Mesothelial cell of epicardium (in vitro differentiated cells): Measurements from ENCODE around the gene MAT2A. TPM values are rescaled to one million over a fixed set of nuclear protein-coding genes. Genes with fewer than 3 reads are reported as not detected.
"Not testable (repeated sequence)": the region's sequence is repeated elsewhere in the genome, so short reads cannot be mapped to it uniquely, and the experiment has no call there.

Experiments
- DNase-seq, 2 experiments: peaks; one replicate each; pipeline ENCODE4 v3.0.0; 2021; ENCODE audit warnings: low spot score in 2 of 2; ENCODE audit not compliant: unreplicated experiment in 2 of 2
- H3K27ac Mint-ChIP-seq: 2 replicates; pipeline ENCODE4 v1.8.0; 2021; ENCODE audit warnings: mixed read lengths
- H3K27me3 Mint-ChIP-seq: 2 replicates; pipeline ENCODE4 v1.8.0; 2021; ENCODE audit warnings: low read depth, mixed read lengths
- H3K36me3 Mint-ChIP-seq: 2 replicates; pipeline ENCODE4 v1.8.0; 2021; ENCODE audit warnings: mixed read lengths
- H3K4me1 Mint-ChIP-seq: 2 replicates; pipeline ENCODE4 v1.8.0; 2021; ENCODE audit warnings: mixed read lengths
- H3K4me3 Mint-ChIP-seq: 2 replicates; pipeline ENCODE4 v1.8.0; 2021; ENCODE audit warnings: mild to moderate bottlenecking, moderate library complexity, mixed read lengths
- H3K9me3 Mint-ChIP-seq: 2 replicates; pipeline ENCODE4 v1.8.0; 2021; ENCODE audit warnings: mixed read lengths
- CTCF ChIP-seq: fragments of 200-600 bp; sonication (generic); IDR thresholded peaks from one replicate; pipeline ENCODE4 v1.5.0; 2021; ENCODE audit warnings: antibody characterized with exemption; ENCODE audit not compliant: unreplicated experiment
- total RNA-seq: library from RNA; stranded (reverse); gene quantifications from 3 replicates; pipeline ENCODE4 v1.2.1, GENCODE V29; 2021

The MAT2A gene
- total RNA-seq, 1 donor from 2014 or later: 274 TPM

DNA sequence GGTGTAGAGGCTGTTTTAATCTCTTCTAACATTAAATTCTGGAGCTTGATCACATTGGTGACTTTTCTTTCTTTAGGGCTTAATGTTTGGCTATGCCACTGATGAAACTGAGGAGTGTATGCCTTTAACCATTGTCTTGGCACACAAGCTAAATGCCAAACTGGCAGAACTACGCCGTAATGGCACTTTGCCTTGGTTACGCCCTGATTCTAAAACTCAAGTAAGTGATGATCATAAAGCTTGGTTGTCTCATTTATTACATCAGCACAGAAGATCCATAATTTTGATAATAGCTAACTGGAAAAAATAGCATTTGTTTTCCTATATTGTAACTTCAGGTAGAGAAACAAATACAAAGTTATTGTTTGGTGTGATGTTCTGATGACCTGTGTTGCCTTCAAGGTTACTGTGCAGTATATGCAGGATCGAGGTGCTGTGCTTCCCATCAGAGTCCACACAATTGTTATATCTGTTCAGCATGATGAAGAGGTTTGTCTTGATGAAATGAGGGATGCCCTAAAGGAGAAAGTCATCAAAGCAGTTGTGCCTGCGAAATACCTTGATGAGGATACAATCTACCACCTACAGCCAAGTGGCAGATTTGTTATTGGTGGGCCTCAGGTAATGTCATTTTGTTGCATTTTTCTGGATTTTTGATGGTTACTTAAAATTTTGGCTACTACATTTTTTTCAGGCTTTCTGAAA is 2.9 kb downstream of the MAT2A start:
- H3K9me3 Mint-ChIP-seq: no peaks in the 10 kb centered on the region
- peaks cover 52% of the 10 kb centered on the region for H3K4me1 Mint-ChIP-seq
- H3K27me3 Mint-ChIP-seq: no peaks in the 10 kb centered on the region
- H3K36me3 Mint-ChIP-seq: peaks cover 28% of the 10 kb centered on the region
- peak overlapping the region; percentile 15 for H3K27ac Mint-ChIP-seq
- no peak for DNase-seq
- H3K4me3 Mint-ChIP-seq: peak overlapping the region; percentile 89
- no peak for TF ChIP-seq CTCF

GRCh38 chr2:85542777-85543176 is 3.8 kb downstream of the MAT2A start:
- no peak overlapping the region for H3K4me3 Mint-ChIP-seq
- no peaks in the 10 kb centered on the region for H3K9me3 Mint-ChIP-seq
- H3K36me3 Mint-ChIP-seq: peaks cover 28% of the 10 kb centered on the region
- DNase-seq: no peak
- no peak for TF ChIP-seq CTCF
- H3K27ac Mint-ChIP-seq: peak overlapping the region; percentile 16
- peaks cover 44% of the 10 kb centered on the region for H3K4me1 Mint-ChIP-seq
- H3K27me3 Mint-ChIP-seq: no peaks in the 10 kb centered on the region

GRCh38 chr2:85544254-85544691 is 5.3 kb downstream of the MAT2A start:
- not testable (repeated sequence) for H3K4me3 Mint-ChIP-seq, H3K27ac Mint-ChIP-seq

DNA sequence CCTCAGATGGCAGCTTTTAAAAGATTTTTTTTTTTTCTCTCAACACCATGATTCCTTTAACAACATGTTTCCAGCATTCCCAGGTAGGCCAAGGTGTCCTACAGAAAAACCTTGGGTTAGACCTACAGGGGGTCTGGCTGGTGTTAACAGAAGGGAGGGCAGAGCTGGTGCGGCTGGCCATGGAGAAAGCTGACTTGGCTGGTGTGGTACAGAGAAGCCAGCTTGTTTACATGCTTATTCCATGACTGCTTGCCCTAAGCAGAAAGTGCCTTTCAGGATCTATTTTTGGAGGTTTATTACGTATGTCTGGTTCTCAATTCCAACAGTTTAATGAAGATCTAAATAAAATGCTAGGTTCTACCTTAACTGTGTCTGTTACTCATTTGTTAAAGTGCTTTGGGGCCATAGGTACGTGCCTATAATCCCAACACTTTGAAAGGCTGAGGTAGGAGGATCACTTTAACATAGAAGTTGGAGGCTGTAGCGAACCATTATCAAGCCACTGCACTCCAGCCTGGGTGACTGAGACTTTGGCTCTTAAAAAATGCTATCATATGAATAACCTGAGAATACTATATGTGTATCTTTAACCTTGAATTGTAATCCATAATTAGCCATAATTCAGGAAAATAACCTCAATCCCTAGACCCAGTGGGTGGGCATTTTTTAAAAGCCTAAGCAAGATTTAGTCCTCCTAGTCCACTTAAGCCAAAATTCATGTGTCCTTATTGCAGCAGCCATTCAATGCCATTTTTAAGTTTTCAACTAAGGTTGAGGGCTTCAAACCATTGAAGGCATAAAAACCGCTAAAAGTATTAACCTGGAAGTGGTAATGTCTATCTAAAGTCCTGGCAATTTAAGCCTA is 6.2 kb downstream of the MAT2A start:
- H3K4me3 Mint-ChIP-seq, DNase-seq, H3K27me3 Mint-ChIP-seq, H3K9me3 Mint-ChIP-seq, H3K27ac Mint-ChIP-seq: not testable (repeated sequence)
- H3K4me1 Mint-ChIP-seq: peaks cover 39% of the 10 kb centered on the region
- peaks cover 30% of the 10 kb centered on the region for H3K36me3 Mint-ChIP-seq

More at GRCh38 chr2:85544254-85544691, 5.3 kb downstream of the MAT2A start:
- Mint-ChIP-seq H3K4me1 (peaks cover 39% of the 10 kb centered on the region), H3K36me3 (peaks cover 28% of the 10 kb centered on the region)
- H3K27me3 Mint-ChIP-seq, DNase-seq, H3K9me3 Mint-ChIP-seq: not testable (repeated sequence)

GRCh38 chr2:85545780-85546240 is 6.8 kb downstream of the MAT2A start:
- H3K4me3 Mint-ChIP-seq: no peak overlapping the region
- DNase-seq: no peak
- no peak overlapping the region for H3K27ac Mint-ChIP-seq
- H3K36me3 Mint-ChIP-seq: peaks cover 32% of the 10 kb centered on the region
- peaks cover 33% of the 10 kb centered on the region for H3K4me1 Mint-ChIP-seq
- no peak for TF ChIP-seq CTCF
- H3K9me3 Mint-ChIP-seq: no peaks in the 10 kb centered on the region
- H3K27me3 Mint-ChIP-seq: no peaks in the 10 kb centered on the region

- peaks cover 28% of the 10 kb centered on the region for H3K36me3 Mint-ChIP-seq
- no peak overlapping the region for H3K4me3 Mint-ChIP-seq
Observed at GRCh38 chr2:85547089-85547858, 8.3 kb downstream of the MAT2A start.

More at GRCh38 chr2:85547089-85547858, 8.3 kb downstream of the MAT2A start:
- no peak for DNase-seq
- no peak for TF ChIP-seq CTCF
- Mint-ChIP-seq H3K27me3 (no peaks in the 10 kb centered on the region), H3K9me3 (no peaks in the 10 kb centered on the region), H3K4me1 (peaks cover 18% of the 10 kb centered on the region), H3K27ac (peak overlapping the region; percentile 40)
